GM10266 (cell line): Measurements from ENCODE around the gene ABI3BP.

ENCODE experiments used
- DNase-seq: peaks from one replicate; pipeline ENCODE4 v3.0.0; 2012; ENCODE audit errors: extremely low spot score
- CTCF ChIP-seq: IDR thresholded peaks from 2 replicates; pipeline ENCODE4 v1.5.1; 2012; ENCODE audit warnings: mild to moderate bottlenecking, low read depth; ENCODE audit not compliant: control insufficient read depth, insufficient read depth; ENCODE audit errors: missing control alignments

ABI3BP gene

DNA sequence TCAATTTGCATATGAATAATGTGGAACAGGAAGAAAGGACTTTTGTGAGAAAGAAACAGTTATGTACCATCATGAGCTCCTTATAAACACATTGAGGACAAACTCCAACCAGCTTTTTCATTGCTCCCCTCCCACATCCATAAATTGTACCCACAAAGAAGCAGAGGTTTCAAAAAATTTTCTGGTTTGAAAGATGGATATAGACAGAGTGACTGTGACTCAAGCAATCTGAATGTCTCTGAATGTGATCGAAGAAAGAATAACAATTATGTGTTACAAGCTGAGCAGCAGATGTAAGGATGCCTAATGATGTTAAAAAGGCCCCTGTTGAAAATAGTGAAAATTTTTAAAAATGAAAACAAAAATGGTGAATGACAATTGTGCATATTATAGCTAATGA, 156.6 kb downstream of the ABI3BP start:
- DNase-seq = no peak

GRCh38 chr3:100834332-100834731, 158.9 kb downstream of the ABI3BP start:
- no peak for DNase-seq
- TF ChIP-seq CTCF = no peak

More for the DNA sequence above, 156.6 kb downstream of the ABI3BP start:
- TF ChIP-seq CTCF = no peak

DNA sequence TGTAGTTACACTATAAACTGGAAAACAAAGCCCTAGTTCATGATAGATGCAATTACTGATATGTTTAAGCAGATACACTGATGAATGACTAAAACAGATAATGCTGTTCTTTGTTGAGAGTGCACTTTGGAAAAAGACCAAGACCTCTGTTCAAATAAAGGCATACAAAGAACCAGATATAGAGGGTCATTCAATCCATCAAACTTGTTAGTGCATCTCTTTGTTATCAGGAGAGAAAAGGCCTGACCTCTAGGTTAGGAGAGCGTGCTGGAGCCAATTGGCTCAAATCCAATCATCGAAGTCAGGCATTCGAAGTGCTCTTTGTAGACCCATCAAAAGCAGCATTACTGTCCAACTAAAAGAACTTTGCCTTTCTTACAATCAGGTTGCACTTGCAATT, 159.7 kb downstream of the ABI3BP start:
- no peak for TF ChIP-seq CTCF
- DNase-seq = no peak

- no peak for TF ChIP-seq CTCF
- DNase-seq = no peak
Observed at GRCh38 chr3:100831629-100832028, 161.6 kb downstream of the ABI3BP start.

- TF ChIP-seq CTCF = no peak
- DNase-seq = no peak
Observed at GRCh38 chr3:100830931-100831330, 162.3 kb downstream of the ABI3BP start.

GRCh38 chr3:100825574-100825973, 167.6 kb downstream of the ABI3BP start:
- DNase-seq = no peak
- no peak for TF ChIP-seq CTCF

DNA sequence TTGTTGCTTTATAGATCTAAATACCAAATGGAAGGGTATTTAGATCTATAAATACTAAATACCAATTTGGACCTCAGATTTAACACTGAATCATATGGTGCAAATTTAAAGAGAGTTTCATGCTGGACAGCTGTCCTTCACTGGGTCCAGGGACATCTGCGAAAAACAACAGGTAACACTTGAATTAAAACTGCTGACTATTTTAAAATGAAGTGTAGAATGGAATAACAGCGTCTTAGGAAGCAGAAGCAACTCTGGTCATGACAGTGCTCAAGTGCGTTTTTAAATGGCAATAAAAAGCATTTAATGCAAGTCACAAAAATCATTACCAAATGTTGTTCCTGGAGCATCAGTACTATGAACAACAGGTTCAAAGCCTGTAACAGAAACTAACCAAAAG, 177.6 kb downstream of the ABI3BP start:
- DNase-seq = no peak
- TF ChIP-seq CTCF = no peak
